Smooth muscle cell of the pulmonary artery (primary cell): Measurements from ENCODE around the gene MPST. TPM values are rescaled to one million over a fixed set of nuclear protein-coding genes. Genes with fewer than 3 reads are reported as not detected.

Source experiments
- total RNA-seq: library from RNA; depleted of rRNA; stranded (reverse); fragments of >200 nt; gene quantifications from 2 replicates; pipeline ENCODE4 v1.2.3, GENCODE V29; 2014

Gene MPST
- 45.9 and 58.0 TPM in 2 replicates for total RNA-seq

GRCh38 chr22:37019309-37020191 is at the start of gene MPST, which contains the start of gene TST:
Gene MPST (plus strand): TSS chr22:37019742. CDS start chr22:37019837, 95 bp downstream.
Gene TST (minus strand): TSS chr22:37019447. CDS start chr22:37018732, 715 bp downstream.

GRCh38 chr22:37051391-37052385 is 32.1 kb downstream of the MPST start, which contains the start of gene KCTD17:
Gene KCTD17 (plus strand): TSS chr22:37051742. CDS start chr22:37051761, 19 bp downstream.

Other genes starting within 250 kb of the MPST start
- 15.4 and 17.6 TPM in 2 replicates for gene IFT27, start 243.6 kb upstream of the MPST start, total RNA-seq
- not detected in 2 replicates for gene PVALB, start 202.7 kb upstream of the MPST start, total RNA-seq
- gene NCF4, start 158.7 kb upstream of the MPST start, total RNA-seq: not detected in 2 replicates
- 0.46 and 0.52 TPM in 2 replicates for gene CSF2RB, start 106.1 kb upstream of the MPST start, total RNA-seq
- gene TST, start 295 bp upstream of the MPST start, total RNA-seq: 16.2 and 19.1 TPM in 2 replicates
- 26.1 and 36.0 TPM in 2 replicates for gene KCTD17, start 32.0 kb downstream of the MPST start, total RNA-seq
- not detected in 2 replicates for gene TMPRSS6, start 90.0 kb downstream of the MPST start, total RNA-seq
- gene IL2RB, start 130.2 kb downstream of the MPST start, total RNA-seq: 0.07 TPM in 1 of 2 replicates, not detected in the other
- 9.2 and 13.7 TPM in 2 replicates for gene C1QTNF6, start 168.5 kb downstream of the MPST start, total RNA-seq
- gene SSTR3, start 192.7 kb downstream of the MPST start, total RNA-seq: not detected in 2 replicates
- 3.0 and 6.3 TPM in 2 replicates for gene RAC2, start 224.5 kb downstream of the MPST start, total RNA-seq